Measurements from ENCODE around the gene OLFM1.

DNA sequence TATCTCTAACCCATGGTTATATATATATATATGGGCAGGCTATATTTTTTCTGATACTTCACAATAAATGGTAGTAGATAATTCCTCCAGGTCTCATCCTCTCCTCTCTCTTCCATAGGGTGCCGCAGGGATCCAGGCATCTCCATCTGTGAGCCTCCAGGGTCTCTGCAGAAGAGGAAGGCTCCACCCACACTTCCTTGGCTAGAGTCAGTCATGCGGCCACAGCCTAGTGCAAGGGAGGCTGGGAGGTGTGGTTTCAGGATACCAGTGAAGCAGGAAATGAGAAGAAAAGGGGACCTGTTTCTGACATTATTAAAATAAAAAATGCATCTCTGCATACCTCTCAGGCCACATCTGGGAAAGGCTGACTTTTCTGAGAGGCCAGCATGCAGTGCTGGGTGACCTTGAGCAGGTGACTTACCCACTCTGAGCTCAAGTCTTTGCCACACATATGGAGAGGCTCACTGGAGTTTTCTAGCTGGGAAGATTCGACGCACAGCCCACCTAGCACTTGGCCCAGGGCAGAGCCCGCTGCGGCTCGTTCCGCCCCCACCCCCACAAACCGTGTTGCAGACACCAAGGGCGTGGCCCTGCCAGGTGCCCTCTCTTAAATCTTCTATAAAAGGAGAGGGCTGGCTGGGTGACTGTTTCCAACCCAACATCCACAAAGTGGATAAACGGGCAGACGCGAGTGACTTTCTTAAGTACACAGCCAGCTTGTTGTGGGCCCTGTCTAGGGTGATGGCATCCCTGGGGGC lies 47.9 kb downstream of the OLFM1 start:
- TF ChIP-seq HNF4G (IDR thresholded peaks at IDR 0.05) (no peak), MAX (IDR thresholded peaks at IDR 0.05) (no peak), FOXA1 (IDR thresholded peaks at IDR 0.05) (no peak), CTCF (IDR thresholded peaks at IDR 0.05; ENCODE audit: low read depth, low read length, missing input control) (no peak), TAF1 (conservative IDR thresholded peaks at IDR 0.05) (no peak), RAD21 (IDR thresholded peaks at IDR 0.05) (no peak), YY1 (IDR thresholded peaks at IDR 0.05) (no peak), REST (IDR thresholded peaks at IDR 0.05) (no peak), SP1 (IDR thresholded peaks at IDR 0.05) (no peak)

All from liver (tissue), 3 donors.